ENCODE data around the gene SNX13.
"Not testable (repeated sequence)": the region's sequence is repeated elsewhere in the genome, so short reads cannot be mapped to it uniquely, and the experiment has no call there.

The SNX13 gene

GRCh38 chr7:17852361-17852760, 87.9 kb downstream of the SNX13 start:
- DNase-seq (ENCODE audit: extremely low read depth in 1 of 2, low read depth in 1 of 2): no peak

GRCh38 chr7:17849504-17849903, 90.8 kb downstream of the SNX13 start:
- no peak for DNase-seq (ENCODE audit: extremely low read depth in 1 of 2, low read depth in 1 of 2)

GRCh38 chr7:17848516-17848915, 91.8 kb downstream of the SNX13 start:
- DNase-seq (ENCODE audit: extremely low read depth in 1 of 2, low read depth in 1 of 2): no peak

- DNase-seq (ENCODE audit: extremely low read depth in 1 of 2, low read depth in 1 of 2): no peak
These were observed 93.4 kb downstream of the SNX13 start for GRCh38 chr7:17846935-17847334.

- DNase-seq (ENCODE audit: extremely low read depth in 1 of 2, low read depth in 1 of 2): no peak
These were observed 95.1 kb downstream of the SNX13 start for GRCh38 chr7:17845197-17845547.

GRCh38 chr7:17844514-17845196, 95.6 kb downstream of the SNX13 start:
- no peak for DNase-seq (ENCODE audit: extremely low read depth in 1 of 2, low read depth in 1 of 2)

GRCh38 chr7:17844022-17844421, 96.3 kb downstream of the SNX13 start:
- no peak for DNase-seq (ENCODE audit: extremely low read depth in 1 of 2, low read depth in 1 of 2)

GRCh38 chr7:17843041-17843440, 97.3 kb downstream of the SNX13 start:
- no peak for DNase-seq (ENCODE audit: extremely low read depth in 1 of 2, low read depth in 1 of 2)

GRCh38 chr7:17832820-17833355, 107.4 kb downstream of the SNX13 start:
- no peak for DNase-seq (ENCODE audit: extremely low read depth in 1 of 2, low read depth in 1 of 2)

- no peak for DNase-seq (ENCODE audit: extremely low read depth in 1 of 2, low read depth in 1 of 2)
These were observed 108.1 kb downstream of the SNX13 start for GRCh38 chr7:17832242-17832641.

- no peak for DNase-seq (ENCODE audit: extremely low read depth in 1 of 2, low read depth in 1 of 2)
These were observed 110.1 kb downstream of the SNX13 start for GRCh38 chr7:17830206-17830605.

- no peak for DNase-seq (ENCODE audit: extremely low read depth in 1 of 2, low read depth in 1 of 2)
These were observed 111.3 kb downstream of the SNX13 start for GRCh38 chr7:17829001-17829400.

- DNase-seq (ENCODE audit: extremely low read depth in 1 of 2, low read depth in 1 of 2): no peak
These were observed 117.6 kb downstream of the SNX13 start for GRCh38 chr7:17822547-17823173.

GRCh38 chr7:17816903-17817302, 123.4 kb downstream of the SNX13 start:
- no peak for DNase-seq (ENCODE audit: extremely low read depth in 1 of 2, low read depth in 1 of 2)

GRCh38 chr7:17815318-17815717, 125.0 kb downstream of the SNX13 start:
- no peak for DNase-seq (ENCODE audit: extremely low read depth in 1 of 2, low read depth in 1 of 2)

- no peak for DNase-seq (ENCODE audit: extremely low read depth in 1 of 2, low read depth in 1 of 2)
These were observed 126.2 kb downstream of the SNX13 start for GRCh38 chr7:17814058-17814457.

GRCh38 chr7:17809215-17809614, 131.1 kb downstream of the SNX13 start:
- not testable (repeated sequence) for DNase-seq (ENCODE audit: extremely low read depth in 1 of 2, low read depth in 1 of 2)

GRCh38 chr7:17807242-17807641, 133.1 kb downstream of the SNX13 start:
- no peak for DNase-seq (ENCODE audit: extremely low read depth in 1 of 2, low read depth in 1 of 2)

GRCh38 chr7:17806631-17807030, 133.7 kb downstream of the SNX13 start:
- DNase-seq (ENCODE audit: extremely low read depth in 1 of 2, low read depth in 1 of 2): no peak

GRCh38 chr7:17802056-17802455, 138.2 kb downstream of the SNX13 start:
- no peak for DNase-seq (ENCODE audit: extremely low read depth in 1 of 2, low read depth in 1 of 2)

- no peak for DNase-seq (ENCODE audit: extremely low read depth in 1 of 2, low read depth in 1 of 2)
These were observed 148.0 kb downstream of the SNX13 start for GRCh38 chr7:17792075-17792936.

- DNase-seq (ENCODE audit: extremely low read depth in 1 of 2, low read depth in 1 of 2): no peak
These were observed 153.0 kb downstream of the SNX13 start for GRCh38 chr7:17787257-17787656.
